GM19468 (cell line): Measurements from ENCODE around the gene ADORA2A.

Source experiments
- ATAC-seq: cut with Tn5 transposase; IDR thresholded peaks from one replicate; pipeline ENCODE4 v1.9.1; 2021; ENCODE audit warnings: mild to moderate bottlenecking, moderate library complexity, moderate number of reproducible peaks; ENCODE audit not compliant: unreplicated experiment; ENCODE audit errors: extremely low read depth

Gene ADORA2A

GRCh38 chr22:24444251-24444650 is 16.9 kb downstream of the ADORA2A start:
- ATAC-seq = no peak

- ATAC-seq = no peak
Observed at GRCh38 chr22:24444729-24445466, 17.5 kb downstream of the ADORA2A start.

- ATAC-seq = no peak
Observed at GRCh38 chr22:24445481-24446259, 18.3 kb downstream of the ADORA2A start.

GRCh38 chr22:24446260-24446611 is 18.8 kb downstream of the ADORA2A start:
- no peak for ATAC-seq

GRCh38 chr22:24450610-24451009 is 23.2 kb downstream of the ADORA2A start:
- no peak for ATAC-seq

GRCh38 chr22:24451162-24451561 is 23.8 kb downstream of the ADORA2A start:
- ATAC-seq = no peak

- ATAC-seq = no peak
Observed at GRCh38 chr22:24453853-24454252, 26.5 kb downstream of the ADORA2A start.

- ATAC-seq = no peak
Observed at GRCh38 chr22:24455039-24455438, 27.6 kb downstream of the ADORA2A start.

- ATAC-seq = no peak
Observed at GRCh38 chr22:24455751-24456426, 28.5 kb downstream of the ADORA2A start.

- no peak for ATAC-seq
Observed at GRCh38 chr22:24457894-24458420, 30.6 kb downstream of the ADORA2A start.

GRCh38 chr22:24459911-24460310 is 32.5 kb downstream of the ADORA2A start:
- ATAC-seq = no peak

- ATAC-seq = no peak
Observed at GRCh38 chr22:24460418-24461089, 33.2 kb downstream of the ADORA2A start.

- no peak for ATAC-seq
Observed at GRCh38 chr22:24463071-24463760, 35.8 kb downstream of the ADORA2A start.

- ATAC-seq = no peak
Observed at GRCh38 chr22:24465566-24465965, 38.2 kb downstream of the ADORA2A start.

GRCh38 chr22:24465975-24466374 is 38.6 kb downstream of the ADORA2A start:
- no peak for ATAC-seq

- no peak for ATAC-seq
Observed at GRCh38 chr22:24466716-24467328, 39.4 kb downstream of the ADORA2A start.

- no peak for ATAC-seq
Observed at GRCh38 chr22:24467340-24467739, 39.9 kb downstream of the ADORA2A start.

- no peak for ATAC-seq
Observed at GRCh38 chr22:24471570-24471969, 44.2 kb downstream of the ADORA2A start.

- ATAC-seq = no peak
Observed at GRCh38 chr22:24473284-24473683, 45.9 kb downstream of the ADORA2A start.
